GM19452 (cell line): ENCODE data around the gene ZFYVE28.

Source experiments
- ATAC-seq: cut with Tn5 transposase; IDR thresholded peaks from one replicate; pipeline ENCODE4 v1.9.1; 2021; ENCODE audit not compliant: unreplicated experiment

Gene ZFYVE28

GRCh38 chr4:2252530-2253091, 165.8 kb downstream of the ZFYVE28 start:
- ATAC-seq: no peak

- no peak for ATAC-seq
These were observed 166.5 kb downstream of the ZFYVE28 start for GRCh38 chr4:2251795-2252529.

- no peak for ATAC-seq
These were observed 167.2 kb downstream of the ZFYVE28 start for GRCh38 chr4:2251073-2251794.

- no peak for ATAC-seq
These were observed 167.9 kb downstream of the ZFYVE28 start for GRCh38 chr4:2250357-2251072.

- ATAC-seq: no peak
These were observed 168.7 kb downstream of the ZFYVE28 start for GRCh38 chr4:2249526-2250356.

GRCh38 chr4:2248821-2249261, 169.6 kb downstream of the ZFYVE28 start:
- no peak for ATAC-seq

GRCh38 chr4:2248044-2248780, 170.2 kb downstream of the ZFYVE28 start:
- ATAC-seq: no peak

GRCh38 chr4:2247128-2248043, 171.1 kb downstream of the ZFYVE28 start:
- ATAC-seq: no peak

GRCh38 chr4:2246384-2247127, 171.9 kb downstream of the ZFYVE28 start:
- ATAC-seq: no peak

- no peak for ATAC-seq
These were observed 172.6 kb downstream of the ZFYVE28 start for GRCh38 chr4:2245787-2246275.

GRCh38 chr4:2245057-2245786, 173.2 kb downstream of the ZFYVE28 start:
- ATAC-seq: no peak

GRCh38 chr4:2243681-2244380, 174.6 kb downstream of the ZFYVE28 start:
- ATAC-seq: no peak

- ATAC-seq: peak; percentile 89
These were observed 176.8 kb downstream of the ZFYVE28 start, which contains the start of the genes HAUS3 and POLN for GRCh38 chr4:2241410-2242353. HAUS3 (minus strand) TSS chr4:2242121; CDS start chr4:2240946, 1,175 bp downstream. POLN (minus strand) TSS chr4:2242121; CDS start chr4:2229231, 12,890 bp downstream.

GRCh38 chr4:2241003-2241402, 177.4 kb downstream of the ZFYVE28 start:
- ATAC-seq: no peak

- no peak for ATAC-seq
These were observed 181.3 kb downstream of the ZFYVE28 start for GRCh38 chr4:2236944-2237666.
